HepG2 (cell line): Measurements from ENCODE around the gene PIM3. TPM values are rescaled to one million over a fixed set of nuclear protein-coding genes. Genes with fewer than 3 reads are reported as not detected.

Experiments
- MEIS2 ChIP-seq: sonication (generic); formaldehyde crosslinking; IDR thresholded peaks from 2 replicates; pipeline ENCODE4 v1.9.0; 2021; ENCODE audit warnings: mild to moderate bottlenecking, missing genetic modification reagents
- NR2F6 ChIP-seq, 2 experiments: IDR thresholded peaks; 2 replicates each; pipeline ENCODE4 v1.6.1; 2016; ENCODE audit warnings: antibody characterized with exemption in 1 of 2, mild to moderate bottlenecking in 1 of 2
- SKI ChIP-seq: fragments of 450-650 bp; IDR thresholded peaks from one replicate; pipeline ENCODE4 v1.6.1; 2018; ENCODE audit warnings: mild to moderate bottlenecking; ENCODE audit not compliant: partially characterized antibody
- ZBTB7A ChIP-seq: sonication (generic); formaldehyde crosslinking; IDR thresholded peaks from 2 replicates; pipeline ENCODE4 v1.8.0; 2022; ENCODE audit warnings: mild to moderate bottlenecking, missing genetic modification reagents
- ZMYM3 ChIP-seq: sonication (generic); formaldehyde crosslinking; IDR thresholded peaks from 2 replicates; pipeline ENCODE4 v1.5.1; 2020; ENCODE audit warnings: mild to moderate bottlenecking, missing genetic modification reagents
- ZNF839 ChIP-seq: sonication (generic); formaldehyde crosslinking; IDR thresholded peaks from 2 replicates; pipeline ENCODE4 v1.4.0; 2020; ENCODE audit warnings: missing genetic modification reagents, mild to moderate bottlenecking, borderline replicate concordance
- polyA plus RNA-seq, 8 experiments: library from polyadenylated mRNA; depleted of rRNA in 3 of 8; stranded (reverse) in 7 of 8; unstranded in 1 of 8; fragments of >200 nt; fragmentation: Illumina TruSeq in 4 of 8; extraction: Trizol in 4 of 8; gene quantifications; 2 replicates each; pipeline versions ENCODE4 v1.2.1 to v1.2.3, GENCODE V29; 2011 to 2016; ENCODE audit warnings: low read depth in 4 of 8, missing spikeins in 1 of 8, mixed read lengths in 1 of 8; ENCODE audit not compliant: insufficient read depth in 1 of 8
- total RNA-seq, 5 experiments: library from RNA; depleted of rRNA; stranded (reverse); fragments of >200 nt; fragmentation: Illumina TruSeq; extraction: Trizol; gene quantifications; 2 replicates each; pipeline ENCODE4 v1.2.3, GENCODE V29; 2016; ENCODE audit warnings: low read depth in 1 of 5
- TF ChIP-seq, protein P1 (sequence below): sonication (generic); formaldehyde crosslinking; IDR thresholded peaks from 2 replicates; pipeline ENCODE4 v1.9.0; 2021; ENCODE audit warnings: mild to moderate bottlenecking, missing genetic modification reagents
- TF ChIP-seq, protein P2 (sequence below), 2 experiments: fragments of 450-650 bp in 1 of 2; sonication (generic) in 1 of 2; formaldehyde crosslinking in 1 of 2; IDR thresholded peaks; 2 replicates each; pipeline versions ENCODE4 v1.6.1 to v1.8.0; 2016 to 2022; ENCODE audit warnings: antibody characterized with exemption in 1 of 2, mild to moderate bottlenecking in 1 of 2, missing genetic modification reagents in 1 of 2
- TF ChIP-seq, protein P3 (sequence below): sonication (generic); formaldehyde crosslinking; conservative IDR thresholded peaks from 2 replicates; pipeline ENCODE4 v1.4.0; 2020; ENCODE audit warnings: mild to moderate bottlenecking, missing genetic modification reagents, moderate library complexity

PIM3 gene
- total and polyA plus RNA-seq, 2 of the 13 experiments (the other 11 are each of a cell fraction or from before 2014, with no cell fraction given) = 21.6 to 31.2 TPM

DNA sequence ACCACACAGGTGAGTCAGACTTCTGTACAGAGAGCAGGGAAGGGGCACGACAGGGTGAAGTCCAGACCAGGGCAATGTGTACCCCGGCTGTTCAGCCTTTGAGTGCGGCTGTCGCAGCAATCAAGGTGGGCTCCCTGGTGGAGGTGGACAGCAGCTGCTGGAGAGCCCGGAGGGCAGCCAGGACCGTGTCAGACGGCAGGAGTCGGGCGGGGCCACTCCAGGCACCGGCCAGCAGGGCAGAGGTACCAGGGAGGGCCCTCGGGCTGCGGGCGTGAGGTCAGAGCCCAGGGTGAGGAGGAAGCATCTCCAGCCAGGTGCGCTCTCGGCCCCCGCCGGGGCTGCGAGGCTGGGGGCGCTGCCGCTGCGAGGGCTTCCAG lies 802 bp upstream of the PIM3 start (continued):
- TF ChIP-seq, protein P1, sequence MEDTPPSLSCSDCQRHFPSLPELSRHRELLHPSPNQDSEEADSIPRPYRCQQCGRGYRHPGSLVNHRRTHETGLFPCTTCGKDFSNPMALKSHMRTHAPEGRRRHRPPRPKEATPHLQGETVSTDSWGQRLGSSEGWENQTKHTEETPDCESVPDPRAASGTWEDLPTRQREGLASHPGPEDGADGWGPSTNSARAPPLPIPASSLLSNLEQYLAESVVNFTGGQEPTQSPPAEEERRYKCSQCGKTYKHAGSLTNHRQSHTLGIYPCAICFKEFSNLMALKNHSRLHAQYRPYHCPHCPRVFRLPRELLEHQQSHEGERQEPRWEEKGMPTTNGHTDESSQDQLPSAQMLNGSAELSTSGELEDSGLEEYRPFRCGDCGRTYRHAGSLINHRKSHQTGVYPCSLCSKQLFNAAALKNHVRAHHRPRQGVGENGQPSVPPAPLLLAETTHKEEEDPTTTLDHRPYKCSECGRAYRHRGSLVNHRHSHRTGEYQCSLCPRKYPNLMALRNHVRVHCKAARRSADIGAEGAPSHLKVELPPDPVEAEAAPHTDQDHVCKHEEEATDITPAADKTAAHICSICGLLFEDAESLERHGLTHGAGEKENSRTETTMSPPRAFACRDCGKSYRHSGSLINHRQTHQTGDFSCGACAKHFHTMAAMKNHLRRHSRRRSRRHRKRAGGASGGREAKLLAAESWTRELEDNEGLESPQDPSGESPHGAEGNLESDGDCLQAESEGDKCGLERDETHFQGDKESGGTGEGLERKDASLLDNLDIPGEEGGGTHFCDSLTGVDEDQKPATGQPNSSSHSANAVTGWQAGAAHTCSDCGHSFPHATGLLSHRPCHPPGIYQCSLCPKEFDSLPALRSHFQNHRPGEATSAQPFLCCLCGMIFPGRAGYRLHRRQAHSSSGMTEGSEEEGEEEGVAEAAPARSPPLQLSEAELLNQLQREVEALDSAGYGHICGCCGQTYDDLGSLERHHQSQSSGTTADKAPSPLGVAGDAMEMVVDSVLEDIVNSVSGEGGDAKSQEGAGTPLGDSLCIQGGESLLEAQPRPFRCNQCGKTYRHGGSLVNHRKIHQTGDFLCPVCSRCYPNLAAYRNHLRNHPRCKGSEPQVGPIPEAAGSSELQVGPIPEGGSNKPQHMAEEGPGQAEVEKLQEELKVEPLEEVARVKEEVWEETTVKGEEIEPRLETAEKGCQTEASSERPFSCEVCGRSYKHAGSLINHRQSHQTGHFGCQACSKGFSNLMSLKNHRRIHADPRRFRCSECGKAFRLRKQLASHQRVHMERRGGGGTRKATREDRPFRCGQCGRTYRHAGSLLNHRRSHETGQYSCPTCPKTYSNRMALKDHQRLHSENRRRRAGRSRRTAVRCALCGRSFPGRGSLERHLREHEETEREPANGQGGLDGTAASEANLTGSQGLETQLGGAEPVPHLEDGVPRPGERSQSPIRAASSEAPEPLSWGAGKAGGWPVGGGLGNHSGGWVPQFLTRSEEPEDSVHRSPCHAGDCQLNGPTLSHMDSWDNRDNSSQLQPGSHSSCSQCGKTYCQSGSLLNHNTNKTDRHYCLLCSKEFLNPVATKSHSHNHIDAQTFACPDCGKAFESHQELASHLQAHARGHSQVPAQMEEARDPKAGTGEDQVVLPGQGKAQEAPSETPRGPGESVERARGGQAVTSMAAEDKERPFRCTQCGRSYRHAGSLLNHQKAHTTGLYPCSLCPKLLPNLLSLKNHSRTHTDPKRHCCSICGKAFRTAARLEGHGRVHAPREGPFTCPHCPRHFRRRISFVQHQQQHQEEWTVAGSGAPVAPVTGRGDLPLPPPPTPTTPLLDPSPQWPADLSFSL (CRISPR knock-in tag) = 0 out of 2 replicates have a peak, but pooled peaks have one; percentile 62
- TF ChIP-seq, protein P2, sequence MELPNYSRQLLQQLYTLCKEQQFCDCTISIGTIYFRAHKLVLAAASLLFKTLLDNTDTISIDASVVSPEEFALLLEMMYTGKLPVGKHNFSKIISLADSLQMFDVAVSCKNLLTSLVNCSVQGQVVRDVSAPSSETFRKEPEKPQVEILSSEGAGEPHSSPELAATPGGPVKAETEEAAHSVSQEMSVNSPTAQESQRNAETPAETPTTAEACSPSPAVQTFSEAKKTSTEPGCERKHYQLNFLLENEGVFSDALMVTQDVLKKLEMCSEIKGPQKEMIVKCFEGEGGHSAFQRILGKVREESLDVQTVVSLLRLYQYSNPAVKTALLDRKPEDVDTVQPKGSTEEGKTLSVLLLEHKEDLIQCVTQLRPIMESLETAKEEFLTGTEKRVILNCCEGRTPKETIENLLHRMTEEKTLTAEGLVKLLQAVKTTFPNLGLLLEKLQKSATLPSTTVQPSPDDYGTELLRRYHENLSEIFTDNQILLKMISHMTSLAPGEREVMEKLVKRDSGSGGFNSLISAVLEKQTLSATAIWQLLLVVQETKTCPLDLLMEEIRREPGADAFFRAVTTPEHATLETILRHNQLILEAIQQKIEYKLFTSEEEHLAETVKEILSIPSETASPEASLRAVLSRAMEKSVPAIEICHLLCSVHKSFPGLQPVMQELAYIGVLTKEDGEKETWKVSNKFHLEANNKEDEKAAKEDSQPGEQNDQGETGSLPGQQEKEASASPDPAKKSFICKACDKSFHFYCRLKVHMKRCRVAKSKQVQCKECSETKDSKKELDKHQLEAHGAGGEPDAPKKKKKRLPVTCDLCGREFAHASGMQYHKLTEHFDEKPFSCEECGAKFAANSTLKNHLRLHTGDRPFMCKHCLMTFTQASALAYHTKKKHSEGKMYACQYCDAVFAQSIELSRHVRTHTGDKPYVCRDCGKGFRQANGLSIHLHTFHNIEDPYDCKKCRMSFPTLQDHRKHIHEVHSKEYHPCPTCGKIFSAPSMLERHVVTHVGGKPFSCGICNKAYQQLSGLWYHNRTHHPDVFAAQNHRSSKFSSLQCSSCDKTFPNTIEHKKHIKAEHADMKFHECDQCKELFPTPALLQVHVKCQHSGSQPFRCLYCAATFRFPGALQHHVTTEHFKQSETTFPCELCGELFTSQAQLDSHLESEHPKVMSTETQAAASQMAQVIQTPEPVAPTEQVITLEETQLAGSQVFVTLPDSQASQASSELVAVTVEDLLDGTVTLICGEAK (IDR thresholded peaks at IDR 0.05) = no peak
- TF ChIP-seq, protein P2 (CRISPR knock-in tag; IDR thresholded peaks at IDR 0.05) = peak; percentile 68; the same call in 1 of the 2 replicates
- TF ChIP-seq ZNF839 (CRISPR knock-in tag) = no peak
- TF ChIP-seq ZBTB7A = peak; percentile 80; the same call in 1 of the 2 replicates
- TF ChIP-seq SKI = peak; percentile 78
- TF ChIP-seq ZMYM3 (CRISPR knock-in tag) = peak; percentile 96
- TF ChIP-seq NR2F6 (IDR thresholded peaks at IDR 0.05) = no peak
- 0 out of 2 replicates have a peak, but pooled peaks have one; percentile 8 for TF ChIP-seq NR2F6 (CRISPR knock-in tag; IDR thresholded peaks at IDR 0.05)
- peak; percentile 53; the same call in 1 of the 2 replicates for TF ChIP-seq MEIS2 (CRISPR knock-in tag)
- TF ChIP-seq, protein P3, sequence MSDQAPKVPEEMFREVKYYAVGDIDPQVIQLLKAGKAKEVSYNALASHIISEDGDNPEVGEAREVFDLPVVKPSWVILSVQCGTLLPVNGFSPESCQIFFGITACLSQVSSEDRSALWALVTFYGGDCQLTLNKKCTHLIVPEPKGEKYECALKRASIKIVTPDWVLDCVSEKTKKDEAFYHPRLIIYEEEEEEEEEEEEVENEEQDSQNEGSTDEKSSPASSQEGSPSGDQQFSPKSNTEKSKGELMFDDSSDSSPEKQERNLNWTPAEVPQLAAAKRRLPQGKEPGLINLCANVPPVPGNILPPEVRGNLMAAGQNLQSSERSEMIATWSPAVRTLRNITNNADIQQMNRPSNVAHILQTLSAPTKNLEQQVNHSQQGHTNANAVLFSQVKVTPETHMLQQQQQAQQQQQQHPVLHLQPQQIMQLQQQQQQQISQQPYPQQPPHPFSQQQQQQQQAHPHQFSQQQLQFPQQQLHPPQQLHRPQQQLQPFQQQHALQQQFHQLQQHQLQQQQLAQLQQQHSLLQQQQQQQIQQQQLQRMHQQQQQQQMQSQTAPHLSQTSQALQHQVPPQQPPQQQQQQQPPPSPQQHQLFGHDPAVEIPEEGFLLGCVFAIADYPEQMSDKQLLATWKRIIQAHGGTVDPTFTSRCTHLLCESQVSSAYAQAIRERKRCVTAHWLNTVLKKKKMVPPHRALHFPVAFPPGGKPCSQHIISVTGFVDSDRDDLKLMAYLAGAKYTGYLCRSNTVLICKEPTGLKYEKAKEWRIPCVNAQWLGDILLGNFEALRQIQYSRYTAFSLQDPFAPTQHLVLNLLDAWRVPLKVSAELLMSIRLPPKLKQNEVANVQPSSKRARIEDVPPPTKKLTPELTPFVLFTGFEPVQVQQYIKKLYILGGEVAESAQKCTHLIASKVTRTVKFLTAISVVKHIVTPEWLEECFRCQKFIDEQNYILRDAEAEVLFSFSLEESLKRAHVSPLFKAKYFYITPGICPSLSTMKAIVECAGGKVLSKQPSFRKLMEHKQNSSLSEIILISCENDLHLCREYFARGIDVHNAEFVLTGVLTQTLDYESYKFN (CRISPR knock-in tag) = 0 out of 2 replicates have a peak, but pooled peaks have one; percentile 13
